ENCODE measurements around the gene PHC3. TPM values are rescaled to one million over a fixed set of nuclear protein-coding genes. Genes with fewer than 3 reads are reported as not detected.

The PHC3 gene
- total and polyA plus RNA-seq, 2 donors from 2014 or later = 3.6 to 85.6 TPM

- Histone ChIP-seq H3K27ac (ENCODE audit: low read depth in 2 of 2, low read length in 2 of 2) (no peak overlapping the region), H3K36me3 (ENCODE audit: control insufficient read depth in 2 of 3, insufficient read depth in 3 of 3, low read length in 3 of 3) (no peaks in the 10 kb centered on the region)
Observed at GRCh38 chr3:170205302-170205701, 23.8 kb upstream of the PHC3 start.

GRCh38 chr3:170204509-170204908 is 23.0 kb upstream of the PHC3 start:
- Histone ChIP-seq H3K4me1 (ENCODE audit: control insufficient read depth in 2 of 3, insufficient read depth in 2 of 3, low read depth in 1 of 3, low read length in 3 of 3) (no peaks in the 10 kb centered on the region), H3K9me3 (ENCODE audit: control insufficient read depth in 2 of 3, insufficient read depth in 1 of 3, low read length in 3 of 3) (no peaks in the 10 kb centered on the region), H3K4me3 (ENCODE audit: low read length in 3 of 3) (no peak overlapping the region), H3K9ac (ENCODE audit: low read length in 3 of 3) (no peak overlapping the region), H3K36me3 (ENCODE audit: control insufficient read depth in 2 of 3, insufficient read depth in 3 of 3, low read length in 3 of 3) (no peaks in the 10 kb centered on the region), H3K27ac (ENCODE audit: low read depth in 2 of 2, low read length in 2 of 2) (no peak overlapping the region), H3K27me3 (ENCODE audit: control insufficient read depth, insufficient read depth, low read length) (no peaks in the 10 kb centered on the region)
- no peak for TF ChIP-seq CTCF (IDR thresholded peaks at IDR 0.05; ENCODE audit: borderline replicate concordance, extremely low read depth, insufficient read depth)
- intact Hi-C loops (cut with DNase I) = no loop called here
- no peak for FAIRE-seq
- DNase-seq = no peak

More at GRCh38 chr3:170205302-170205701, 23.8 kb upstream of the PHC3 start:
- Histone ChIP-seq H3K4me1 (ENCODE audit: control insufficient read depth in 2 of 3, insufficient read depth in 2 of 3, low read depth in 1 of 3, low read length in 3 of 3) (no peaks in the 10 kb centered on the region), H3K4me3 (ENCODE audit: low read length in 3 of 3) (no peak overlapping the region), H3K9ac (ENCODE audit: low read length in 3 of 3) (no peak overlapping the region), H3K9me3 (ENCODE audit: control insufficient read depth in 2 of 3, insufficient read depth in 1 of 3, low read length in 3 of 3) (no peaks in the 10 kb centered on the region), H3K27me3 (ENCODE audit: control insufficient read depth, insufficient read depth, low read length) (no peaks in the 10 kb centered on the region)
- DNase-seq (peak in 2 of 5 donors; percentile 10 to 62), FAIRE-seq (no peak)
- intact Hi-C loops (cut with DNase I) = no loop called here
- TF ChIP-seq CTCF (IDR thresholded peaks at IDR 0.05; ENCODE audit: borderline replicate concordance, extremely low read depth, insufficient read depth) = no peak

- no peak for FAIRE-seq
- DNase-seq = no peak
- Histone ChIP-seq H3K9me3 (ENCODE audit: control insufficient read depth in 2 of 3, insufficient read depth in 1 of 3, low read length in 3 of 3) (no peaks in the 10 kb centered on the region), H3K27ac (ENCODE audit: low read depth in 2 of 2, low read length in 2 of 2) (no peak overlapping the region), H3K4me1 (ENCODE audit: control insufficient read depth in 2 of 3, insufficient read depth in 2 of 3, low read depth in 1 of 3, low read length in 3 of 3) (no peaks in the 10 kb centered on the region), H3K4me3 (ENCODE audit: low read length in 3 of 3) (no peak overlapping the region), H3K9ac (ENCODE audit: low read length in 3 of 3) (no peak overlapping the region), H3K27me3 (ENCODE audit: control insufficient read depth, insufficient read depth, low read length) (no peaks in the 10 kb centered on the region), H3K36me3 (ENCODE audit: control insufficient read depth in 2 of 3, insufficient read depth in 3 of 3, low read length in 3 of 3) (no peaks in the 10 kb centered on the region)
- intact Hi-C loops (cut with DNase I) = no loop called here
- no peak for TF ChIP-seq CTCF (IDR thresholded peaks at IDR 0.05; ENCODE audit: borderline replicate concordance, extremely low read depth, insufficient read depth)
Observed at GRCh38 chr3:170204023-170204472, 22.5 kb upstream of the PHC3 start.

- no peak for DNase-seq
- no peak for FAIRE-seq
Observed at GRCh38 chr3:170203457-170203856, 21.9 kb upstream of the PHC3 start.

More at GRCh38 chr3:170203457-170203856, 21.9 kb upstream of the PHC3 start:
- intact Hi-C loops (cut with DNase I) = no loop called here
- H3K27me3 ChIP-seq (ENCODE audit: control insufficient read depth, insufficient read depth, low read length) = no peaks in the 10 kb centered on the region
- H3K36me3 ChIP-seq (ENCODE audit: control insufficient read depth in 2 of 3, insufficient read depth in 3 of 3, low read length in 3 of 3) = no peaks in the 10 kb centered on the region
- TF ChIP-seq CTCF (IDR thresholded peaks at IDR 0.05; ENCODE audit: borderline replicate concordance, extremely low read depth, insufficient read depth) = no peak
- no peak overlapping the region for H3K4me3 ChIP-seq (ENCODE audit: low read length in 3 of 3)
- no peak overlapping the region for H3K27ac ChIP-seq (ENCODE audit: low read depth in 2 of 2, low read length in 2 of 2)
- no peaks in the 10 kb centered on the region for H3K4me1 ChIP-seq (ENCODE audit: control insufficient read depth in 2 of 3, insufficient read depth in 2 of 3, low read depth in 1 of 3, low read length in 3 of 3)
- no peak overlapping the region for H3K9ac ChIP-seq (ENCODE audit: low read length in 3 of 3)
- H3K9me3 ChIP-seq (ENCODE audit: control insufficient read depth in 2 of 3, insufficient read depth in 1 of 3, low read length in 3 of 3) = no peaks in the 10 kb centered on the region

Data from kidney (tissue), 14 donors.